Activated CD4-positive, alpha-beta T cell treated with anti-CD3 and anti-CD28 coated beads, Interleukin-2, amount 50 U/mL, for 48 hours (primary cell): ENCODE data around the gene VPS41.

Source experiments
- DNase-seq, 2 experiments: peaks; one replicate each; pipeline ENCODE4 v3.0.0-alpha.2; 2020

Gene VPS41

DNA sequence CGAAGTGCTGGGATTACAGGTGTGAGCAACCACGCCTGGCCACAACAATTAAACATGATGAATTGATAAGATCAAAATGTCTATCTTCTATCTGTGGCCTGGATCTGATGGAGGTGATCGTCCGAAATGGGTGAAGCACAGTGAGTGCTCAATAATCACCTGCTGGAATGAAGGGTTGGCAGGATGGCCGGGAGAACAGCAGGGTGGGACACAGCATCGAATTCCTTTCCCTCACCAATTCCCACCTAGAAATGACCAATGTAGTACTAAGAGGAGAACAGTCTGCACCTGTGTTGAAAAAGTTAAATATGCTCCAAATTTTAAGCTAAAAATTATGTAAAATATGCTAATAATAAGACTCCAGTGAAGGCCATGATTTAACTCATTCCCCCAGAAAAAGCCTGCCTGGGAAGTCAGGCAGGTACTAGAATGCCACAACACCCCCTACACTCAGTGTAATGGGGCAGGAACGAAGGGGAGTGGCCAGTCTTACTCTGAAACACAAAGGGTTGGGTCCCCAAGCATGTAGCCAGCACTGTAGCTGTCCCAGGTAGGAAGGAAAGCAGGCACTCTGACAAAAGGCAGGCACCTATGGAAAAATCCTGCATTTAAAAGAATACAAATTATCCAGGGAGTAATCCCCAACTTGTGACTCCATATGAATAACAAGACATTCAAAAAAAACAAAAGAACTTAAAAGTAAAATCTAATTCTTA lies 110.3 kb downstream of the VPS41 start:
- no peak for DNase-seq

DNA sequence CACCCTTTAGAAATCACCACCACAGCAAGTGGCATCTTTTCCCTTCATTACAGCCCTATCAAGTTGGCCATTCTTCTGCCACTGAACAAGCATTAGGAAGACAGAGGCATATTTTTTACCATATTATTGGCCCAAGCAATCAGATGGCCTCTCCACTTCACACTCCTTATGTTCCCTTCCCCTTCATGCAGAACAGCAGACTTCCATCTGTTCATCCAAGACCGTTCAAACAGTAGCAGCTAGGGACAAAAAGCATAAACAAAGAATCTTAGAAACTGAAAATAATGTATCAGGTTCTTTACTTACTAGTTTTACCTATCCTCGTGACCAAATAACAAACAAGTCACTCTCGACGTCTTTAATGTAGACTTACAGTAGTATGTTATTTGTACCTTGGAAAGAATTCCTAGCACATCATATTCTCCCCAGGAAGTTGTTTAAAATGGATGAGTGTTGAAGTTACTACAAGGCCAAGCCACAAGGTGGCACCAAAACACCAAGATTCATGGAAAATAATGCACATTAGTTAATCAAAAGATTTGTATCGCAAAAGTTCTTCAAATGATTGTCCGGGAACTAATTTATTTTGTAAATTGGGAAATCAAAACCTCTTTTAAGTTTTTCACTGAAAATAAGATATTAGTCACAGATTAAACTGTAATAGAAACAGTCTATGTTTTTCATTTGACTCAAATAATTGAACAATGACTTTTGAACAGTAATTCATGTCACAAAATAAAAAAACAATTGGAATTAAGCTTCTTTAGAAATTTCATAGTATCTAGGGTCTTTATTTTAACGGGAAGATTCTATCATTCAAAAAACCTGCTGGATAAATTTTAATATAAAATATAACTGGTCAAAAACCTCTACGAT lies 112.1 kb downstream of the VPS41 start:
- DNase-seq = peak; percentile 41 to 43

GRCh38 chr7:38795593-38795992 lies 113.4 kb downstream of the VPS41 start:
- no peak for DNase-seq

DNA sequence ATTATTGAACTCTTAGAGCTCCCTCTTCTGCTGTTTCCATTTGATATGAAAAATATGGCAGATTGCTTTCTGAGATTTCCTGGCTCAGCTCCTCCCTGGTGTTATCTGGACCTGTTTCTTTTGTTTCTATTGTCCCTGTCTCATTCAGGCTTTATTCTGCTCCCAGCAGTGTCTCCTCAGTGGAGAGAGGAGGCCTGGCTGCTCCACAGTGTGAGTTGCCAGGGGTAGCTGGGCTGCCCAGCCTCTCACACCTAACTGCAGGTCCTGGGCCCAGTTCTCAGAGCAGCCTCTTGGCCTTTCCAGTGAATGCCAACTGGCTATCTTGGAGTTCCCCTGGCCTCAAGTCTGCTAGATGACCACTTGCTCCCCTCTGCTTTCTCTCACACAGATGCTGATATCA lies 127.0 kb downstream of the VPS41 start:
- DNase-seq = no peak

DNA sequence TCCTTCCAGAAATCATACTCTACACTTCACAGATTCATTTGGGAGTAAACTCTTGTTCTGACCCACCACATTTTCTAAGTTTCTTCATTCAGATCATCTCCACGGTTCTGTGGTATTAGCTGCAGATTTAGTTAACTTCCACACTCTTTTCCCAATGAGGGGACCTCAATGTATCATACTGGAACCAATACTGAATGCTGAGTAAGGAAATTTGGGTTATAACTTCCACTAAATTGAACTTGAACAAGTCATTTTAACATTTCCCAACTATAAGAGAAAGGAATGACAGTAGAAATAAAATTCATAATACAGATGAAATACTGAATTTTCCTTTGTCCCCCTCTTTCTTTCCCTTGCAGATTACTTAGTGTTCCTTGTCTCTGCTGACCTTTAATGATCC lies 131.4 kb downstream of the VPS41 start:
- DNase-seq = no peak

- no peak for DNase-seq
Measured at GRCh38 chr7:38775506-38776175, 133.3 kb downstream of the VPS41 start.

- DNase-seq = no peak
Measured at GRCh38 chr7:38773430-38773829, 135.6 kb downstream of the VPS41 start.

- DNase-seq = no peak
Measured at GRCh38 chr7:38760226-38760625, 148.8 kb downstream of the VPS41 start.

DNA sequence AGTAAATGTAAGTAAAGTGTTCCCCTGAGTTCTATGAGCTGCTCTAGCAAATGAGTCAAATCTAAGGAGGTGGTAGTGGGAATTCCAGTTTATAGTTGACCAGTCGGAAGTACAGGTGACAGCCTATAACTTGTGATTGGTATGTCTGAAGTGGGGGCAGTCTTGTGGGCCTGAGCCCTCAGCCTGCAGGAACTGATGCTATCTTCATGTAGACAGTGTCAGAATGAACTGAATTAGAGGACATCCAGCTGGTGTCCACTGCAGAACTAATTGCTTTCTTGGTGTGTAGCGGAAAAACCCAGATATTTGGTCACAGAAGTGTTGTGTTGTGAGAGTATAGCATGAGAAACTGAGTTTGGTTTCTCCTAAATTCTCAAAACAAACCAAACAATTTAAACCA lies 150.0 kb downstream of the VPS41 start:
- DNase-seq = no peak

- DNase-seq = no peak
Measured at GRCh38 chr7:38757931-38758330, 151.1 kb downstream of the VPS41 start.

DNA sequence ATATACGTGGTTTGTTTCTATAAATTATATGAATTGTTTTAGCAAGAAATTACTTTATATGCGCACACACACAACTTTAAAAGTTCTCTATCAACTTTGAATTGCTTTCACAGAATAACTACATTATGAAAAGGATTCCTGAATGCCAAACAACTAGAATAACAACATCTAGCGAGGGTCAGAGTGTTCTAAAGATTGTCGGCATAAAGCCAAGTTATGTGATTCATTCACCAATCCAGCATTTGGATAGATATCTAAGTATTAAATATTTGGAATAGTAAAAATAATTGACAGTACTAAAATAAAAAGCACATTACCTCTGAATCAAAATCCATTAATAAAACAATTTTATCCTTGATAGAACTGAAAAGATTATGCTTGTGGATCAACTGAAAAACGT lies 152.5 kb downstream of the VPS41 start:
- no peak for DNase-seq

DNA sequence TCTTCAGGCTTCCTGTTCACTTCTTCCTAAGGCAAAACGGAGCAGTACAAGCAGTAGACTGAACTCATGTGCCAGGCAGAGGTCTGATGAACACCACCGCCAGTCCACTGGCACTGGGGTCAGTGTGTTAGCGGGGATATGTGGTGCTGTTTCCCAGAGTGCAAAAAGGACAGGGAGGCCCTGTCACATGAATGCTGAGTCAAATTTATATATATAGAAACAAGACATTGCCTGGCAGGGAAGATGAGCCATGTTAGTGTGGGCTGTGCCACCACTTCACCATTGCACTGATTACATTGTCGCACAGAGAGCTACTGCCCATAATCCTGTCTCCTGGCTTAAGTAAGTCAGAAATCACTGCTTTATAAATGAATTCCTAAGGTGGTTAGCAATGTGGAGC lies 155.6 kb downstream of the VPS41 start:
- no peak for DNase-seq

GRCh38 chr7:38751416-38751815 lies 157.6 kb downstream of the VPS41 start:
- no peak for DNase-seq

DNA sequence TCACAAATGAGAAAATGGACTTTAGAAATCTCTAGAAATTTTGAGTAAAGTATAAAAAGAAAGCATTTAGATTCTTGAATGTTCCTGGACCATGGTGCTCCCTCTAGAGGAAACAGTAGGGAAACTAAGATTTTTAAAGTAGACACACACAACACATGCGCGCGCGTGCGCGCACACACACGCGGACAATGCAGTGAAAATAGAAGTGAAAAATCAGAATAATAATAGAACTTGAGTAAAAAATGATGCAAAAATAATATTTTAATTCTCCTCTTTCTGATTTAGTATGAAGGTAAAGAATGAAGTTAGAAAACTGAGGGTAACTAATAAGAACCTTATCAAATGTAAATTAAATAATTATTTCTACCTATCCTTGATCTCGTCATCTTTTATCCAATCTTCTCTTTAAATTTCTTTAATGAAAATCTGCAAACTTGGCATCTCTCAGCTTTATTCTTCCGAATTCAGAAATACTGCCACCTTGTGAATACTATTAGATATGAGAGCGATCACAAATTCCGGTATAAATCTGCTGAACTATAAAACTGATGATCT lies 160.9 kb downstream of the VPS41 start:
- no peak for DNase-seq

- no peak for DNase-seq
Measured at GRCh38 chr7:38746438-38746837, 162.6 kb downstream of the VPS41 start.

DNA sequence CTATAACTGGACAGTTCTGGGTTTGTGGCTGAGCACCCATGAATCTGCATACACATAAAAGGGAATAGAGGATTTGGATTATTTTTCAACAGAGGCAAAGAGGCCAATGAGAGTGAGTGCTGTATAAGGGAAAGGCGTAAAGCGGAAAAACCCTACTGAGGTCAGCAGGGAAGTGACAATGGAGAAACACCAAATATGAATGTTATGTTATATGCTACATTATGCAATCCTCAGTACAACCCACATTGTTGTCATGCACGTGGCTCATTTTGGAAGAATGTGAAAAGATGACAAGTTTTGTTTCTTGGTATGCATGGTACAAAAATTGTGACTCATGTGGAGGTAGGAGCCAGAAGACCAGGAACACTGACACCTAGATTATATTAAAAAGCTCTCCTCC lies 164.2 kb downstream of the VPS41 start:
- no peak for DNase-seq

- no peak for DNase-seq
Measured at GRCh38 chr7:38743899-38744298, 165.1 kb downstream of the VPS41 start.

DNA sequence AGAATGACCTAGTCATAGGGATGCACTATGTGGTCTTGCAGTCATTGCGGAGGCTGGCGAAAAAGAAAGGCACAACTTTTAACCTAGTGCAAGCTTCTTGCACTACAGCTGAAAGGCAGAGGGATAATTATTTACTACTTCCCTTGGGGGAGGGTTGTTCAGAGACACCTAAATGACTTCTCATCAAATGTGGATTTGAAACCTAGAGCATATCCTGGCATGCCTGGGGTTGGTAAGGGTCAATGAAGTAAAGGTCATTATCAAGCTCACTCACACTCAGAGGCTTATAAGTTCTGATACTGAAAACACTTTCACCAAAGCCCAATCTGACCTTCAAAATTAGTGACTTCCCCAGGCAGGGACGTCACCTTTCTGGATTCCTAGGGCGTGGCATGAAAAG lies 168.9 kb downstream of the VPS41 start:
- DNase-seq = no peak

DNA sequence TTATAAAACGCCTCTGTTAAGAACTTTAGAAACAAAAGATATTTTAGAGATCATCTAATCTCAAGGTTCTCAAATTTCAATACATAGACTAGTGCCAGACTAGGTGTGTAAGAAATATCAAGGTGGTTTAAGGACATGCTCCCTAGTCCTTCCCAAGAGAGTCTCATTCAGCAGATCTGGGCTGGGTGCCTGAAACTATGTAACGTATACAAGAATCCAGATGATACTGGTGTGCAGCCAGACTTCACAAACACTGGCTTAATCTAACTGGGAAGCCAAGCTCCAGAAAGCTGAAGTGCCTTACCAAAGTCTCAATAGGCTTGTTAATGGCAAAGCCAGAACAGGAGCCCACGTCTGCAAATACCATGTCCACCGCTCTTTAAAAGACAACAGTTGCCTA lies 172.9 kb downstream of the VPS41 start:
- DNase-seq = no peak

DNA sequence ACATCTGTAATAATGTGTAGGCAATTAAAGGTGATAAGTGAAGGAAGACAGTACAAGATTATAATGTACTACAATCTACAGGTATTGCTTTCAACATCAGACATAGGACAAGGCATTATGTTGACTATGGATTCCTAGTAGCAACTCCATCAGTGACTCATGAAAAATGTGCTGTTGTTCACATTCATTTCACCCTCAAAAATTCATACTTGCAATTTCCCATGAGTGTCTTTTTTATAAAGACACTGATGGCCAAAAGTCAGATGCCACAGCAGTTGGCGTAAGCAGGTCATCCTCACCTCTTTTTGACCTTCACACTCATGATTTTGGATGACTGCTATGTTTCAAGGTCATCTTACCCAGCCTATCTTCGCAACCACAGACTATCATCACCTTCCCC lies 177.8 kb downstream of the VPS41 start:
- DNase-seq = no peak

DNA sequence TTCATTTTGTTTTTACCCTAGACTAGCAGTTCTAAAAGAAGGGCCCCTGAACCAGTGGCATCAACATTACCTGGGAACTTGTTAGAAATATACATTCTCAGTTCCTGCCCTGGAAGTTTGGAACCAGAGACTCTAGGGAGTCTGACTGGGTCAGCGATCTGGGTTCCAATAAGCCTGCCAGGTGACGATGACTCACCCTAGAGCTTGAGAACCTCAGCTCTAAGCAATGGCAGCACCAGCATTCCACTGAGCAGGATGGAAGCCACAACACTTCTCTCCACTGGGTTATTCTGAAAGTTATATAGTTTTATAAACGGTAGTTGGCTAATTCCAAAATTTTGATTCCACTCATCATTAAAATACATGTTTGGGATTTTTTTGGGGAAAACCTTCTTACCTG lies 180.8 kb downstream of the VPS41 start:
- DNase-seq = no peak

- no peak for DNase-seq
Measured at GRCh38 chr7:38727184-38727940, 181.6 kb downstream of the VPS41 start.

DNA sequence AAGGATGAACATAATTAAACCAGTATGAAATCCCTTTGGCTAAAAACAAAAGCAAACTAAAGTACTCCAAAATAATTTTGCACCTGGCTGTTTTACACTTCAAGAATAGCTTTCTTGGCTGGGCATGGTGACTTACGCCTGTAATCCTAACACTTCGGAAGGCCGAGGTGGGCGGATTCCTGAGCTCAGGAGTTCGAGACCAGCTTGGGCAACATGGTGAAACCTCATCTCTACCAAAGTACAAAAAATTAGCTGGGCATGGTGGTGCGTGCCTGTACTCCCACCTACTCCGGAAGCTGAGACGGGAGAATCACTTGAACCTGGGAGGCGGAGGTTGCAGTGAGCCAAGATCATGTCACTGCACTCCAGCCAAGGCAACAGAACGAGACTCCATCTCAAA lies 185.7 kb downstream of the VPS41 start:
- no peak for DNase-seq
